Common myeloid progenitor, CD34-positive (primary cell): ENCODE results near the gene ZNF341.
"Not testable (repeated sequence)": the region's sequence is repeated elsewhere in the genome, so short reads cannot be mapped to it uniquely, and the experiment has no call there.

Experiments used
- CTCF ChIA-PET: fragments of 350-600 bp; sonication (Branson Sonifier 250); formaldehyde crosslinking; loops from one replicate; lab custom pipeline; 2021; ENCODE audit warnings: antibody characterized with exemption; lab: Charles Lee
- POLR2A ChIA-PET: fragments of 350-600 bp; sonication (Branson Sonifier 250); formaldehyde crosslinking; loops from one replicate; lab custom pipeline; 2021; ENCODE audit warnings: antibody characterized with exemption; lab: Charles Lee
- DNase-seq, 3 donors: peaks; one replicate each; pipeline versions ENCODE4 v3.0.0 to v3.0.0-alpha.2; 2013
- H3K27ac ChIP-seq, 2 experiments: 1 replicate in 1 of 2; 2 replicates in 1 of 2; pipeline ENCODE4 v1.7.0; 2013; ENCODE audit warnings: inconsistent platforms in 2 of 2, low read length in 2 of 2, mild to moderate bottlenecking in 2 of 2, low read depth in 1 of 2, moderate library complexity in 1 of 2; ENCODE audit not compliant: severe bottlenecking in 2 of 2, insufficient read depth in 1 of 2, poor library complexity in 1 of 2
- H3K27me3 ChIP-seq, 5 experiments: replicated peaks in 2 of 5; 1 replicate in 3 of 5; 2 replicates in 2 of 5; pipeline versions ENCODE4 v1.6.1 to v1.7.0; 2013; ENCODE audit warnings: low read length in 4 of 5, mild to moderate bottlenecking in 2 of 5, moderate library complexity in 2 of 5, inconsistent platforms in 1 of 5; ENCODE audit not compliant: insufficient read depth in 5 of 5, control insufficient read depth in 4 of 5
- H3K36me3 ChIP-seq, 4 experiments: 1 replicate in 2 of 4; 2 replicates in 2 of 4; pipeline versions ENCODE4 v1.6.1 to v1.7.0; 2013; ENCODE audit warnings: low read length in 3 of 4, control low read depth in 1 of 4, mild to moderate bottlenecking in 1 of 4; ENCODE audit not compliant: control insufficient read depth in 4 of 4, insufficient read depth in 4 of 4
- H3K4me1 ChIP-seq, 4 experiments: 1 replicate in 3 of 4; 2 replicates in 1 of 4; pipeline versions ENCODE4 v1.6.1 to v1.7.1; 2013; ENCODE audit warnings: low read length in 3 of 4, mild to moderate bottlenecking in 3 of 4, control low read depth in 1 of 4, inconsistent platforms in 1 of 4, moderate library complexity in 1 of 4; ENCODE audit not compliant: control insufficient read depth in 4 of 4, insufficient read depth in 4 of 4; ENCODE audit errors: control extremely low read depth in 1 of 4
- H3K4me3 ChIP-seq, 7 experiments: 1 replicate in 4 of 7; 2 replicates in 3 of 7; pipeline versions ENCODE4 v1.5.1 to v1.7.0; 2013; ENCODE audit warnings: mild to moderate bottlenecking in 7 of 7, low read length in 6 of 7, moderate library complexity in 6 of 7, inconsistent platforms in 2 of 7, low read depth in 2 of 7, control low read depth in 1 of 7; ENCODE audit not compliant: insufficient read depth in 4 of 7, control insufficient read depth in 1 of 7; ENCODE audit errors: extremely low read depth in 1 of 7
- H3K9me3 ChIP-seq, 5 experiments: 1 replicate in 4 of 5; 2 replicates in 1 of 5; pipeline versions ENCODE4 v1.6.1 to v1.7.1; 2013; ENCODE audit warnings: low read length in 4 of 5, mild to moderate bottlenecking in 2 of 5, inconsistent platforms in 1 of 5, low read depth in 1 of 5, moderate library complexity in 1 of 5; ENCODE audit not compliant: control insufficient read depth in 4 of 5, insufficient read depth in 2 of 5; ENCODE audit errors: control extremely low read depth in 1 of 5
- WGBS: methylation state at CpG from one replicate; pipeline ENCODE4 v1.1.5; 2013; ENCODE audit not compliant: insufficient coverage; 5-methylcytosine and 5-hydroxymethylcytosine counted together

ZNF341 gene

DNA sequence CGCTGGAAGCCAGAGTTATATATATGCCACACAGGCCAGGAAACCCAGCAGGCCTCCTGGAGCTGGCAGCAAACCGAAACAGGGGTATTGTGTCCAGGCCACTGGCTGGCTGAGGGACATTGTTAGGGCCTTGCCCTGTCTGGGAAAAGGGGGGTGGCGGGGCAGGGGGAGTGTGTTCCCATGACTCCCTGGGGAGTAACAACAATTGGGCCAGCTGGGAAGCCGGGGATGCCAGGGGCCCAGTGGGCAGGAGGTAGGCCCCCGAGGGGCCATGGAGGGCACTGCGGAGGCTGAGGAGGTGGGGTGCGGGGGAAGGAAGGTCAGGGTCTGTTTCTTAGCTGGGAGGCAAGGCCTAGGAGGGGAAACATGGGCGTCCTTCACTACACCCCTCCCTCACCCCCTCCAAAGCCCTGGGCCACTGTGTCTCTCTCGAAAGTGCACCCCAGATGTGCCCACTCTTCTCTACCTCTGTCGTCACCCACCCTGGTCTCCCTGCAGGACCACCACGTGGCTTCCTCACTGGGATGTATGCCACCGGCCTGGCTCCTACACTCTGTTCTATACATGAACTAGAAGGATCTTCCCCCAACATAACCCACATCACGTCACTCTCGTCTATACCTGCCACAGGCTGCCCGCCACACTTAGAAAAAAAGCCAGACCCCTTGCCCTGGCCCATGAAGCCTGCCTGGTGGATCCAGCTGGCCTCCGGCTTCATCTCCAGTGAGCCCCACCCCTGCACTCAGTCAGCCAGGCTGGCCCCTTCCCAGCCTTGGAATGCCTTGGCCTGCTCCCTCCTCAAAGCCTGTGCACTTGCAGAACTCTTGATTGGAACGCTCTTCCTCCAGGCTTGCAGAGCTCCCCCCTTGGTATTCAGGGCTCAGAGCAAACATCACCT is 37.8 kb upstream of the ZNF341 start:
- Histone ChIP-seq H3K27ac (no peak overlapping the region), H3K4me1 (peaks cover 0 to 14% (median 7%) of the 10 kb centered on the region in 4 experiments), H3K9me3 (no peaks in the 10 kb centered on the region), H3K27me3 (no peaks in the 10 kb centered on the region), H3K4me3 (no peak overlapping the region), H3K36me3 (no peaks in the 10 kb centered on the region)
- 93% methylated on average over 11 of the region's 17 CpGs for WGBS
- DNase-seq = no peak
- POLR2A ChIA-PET = interaction anchor here (0.7 kb wide), 1 partner anchor 443 kb away, joined by 4 read pairs; no protein-coding TSS in a partner anchor
- CTCF ChIA-PET = no interaction called here

DNA sequence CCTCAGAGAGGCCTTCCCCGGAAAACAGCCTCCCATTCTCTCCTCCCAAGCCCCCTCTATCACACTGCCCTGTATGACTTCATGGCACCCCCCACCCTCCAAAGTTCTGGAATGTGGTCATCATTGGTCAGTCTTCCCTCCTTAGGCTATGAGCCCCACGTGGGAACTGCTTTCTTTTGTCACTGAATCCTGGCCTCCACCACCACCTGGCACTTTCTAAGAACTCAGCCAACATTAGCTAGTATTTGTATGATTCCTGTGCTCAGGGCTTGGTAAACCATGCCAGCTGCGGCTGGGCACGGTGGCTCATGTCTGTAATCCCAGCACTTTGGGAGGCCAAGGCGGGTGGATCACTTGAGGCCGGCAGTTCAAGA is 37.2 kb upstream of the ZNF341 start:
- ChIA-PET POLR2A (interaction anchor here (0.7 kb wide), 1 partner anchor 442 kb away, joined by 4 read pairs; no protein-coding TSS in a partner anchor), CTCF (no interaction called here)
- Histone ChIP-seq H3K27me3 (no peaks in the 10 kb centered on the region), H3K4me1 (peaks cover 0 to 7% (median 6%) of the 10 kb centered on the region in 4 experiments), H3K27ac (no peak overlapping the region), H3K4me3 (no peak overlapping the region), H3K36me3 (no peaks in the 10 kb centered on the region), H3K9me3 (no peaks in the 10 kb centered on the region)
- WGBS = 98% methylated on average over 4 of the region's 6 CpGs
- DNase-seq = no peak

DNA sequence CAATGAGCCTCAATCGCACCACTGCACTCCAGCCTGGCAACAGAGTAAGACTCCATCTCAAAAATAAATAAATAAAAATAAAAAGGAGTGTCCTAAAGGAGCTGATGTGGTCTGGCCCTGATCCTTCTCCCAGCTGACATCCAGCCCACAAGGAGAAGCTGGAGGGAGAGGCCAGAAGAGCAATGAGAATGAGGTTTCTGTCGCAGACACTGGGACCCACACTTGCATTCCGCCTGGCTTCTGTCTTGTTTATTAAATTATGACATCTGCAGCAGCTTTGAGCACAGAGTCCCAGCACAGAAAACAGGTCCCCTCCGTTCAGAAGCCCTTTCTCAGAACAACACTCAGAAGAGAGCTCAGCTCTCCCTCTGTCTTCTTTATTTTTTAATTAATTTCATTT is 35.3 kb upstream of the ZNF341 start:
- no peaks in the 10 kb centered on the region for H3K4me1 ChIP-seq
- ChIA-PET CTCF (no interaction called here), POLR2A (no interaction called here)
- DNase-seq = no peak
- no peaks in the 10 kb centered on the region for H3K9me3 ChIP-seq
- WGBS = 100% methylated on average over 2 of the region's 4 CpGs
- no peak overlapping the region for H3K4me3 ChIP-seq
- no peak overlapping the region for H3K27ac ChIP-seq
- H3K27me3 ChIP-seq = no peaks in the 10 kb centered on the region
- H3K36me3 ChIP-seq = no peaks in the 10 kb centered on the region

GRCh38 chr20:33697129-33697528 is 34.7 kb upstream of the ZNF341 start:
- no peaks in the 10 kb centered on the region for H3K4me1 ChIP-seq
- ChIA-PET CTCF (no interaction called here), POLR2A (interaction anchor here (0.7 kb wide), 1 partner anchor 10 kb away, joined by 3 read pairs; no protein-coding TSS in a partner anchor)
- no peak overlapping the region for H3K27ac ChIP-seq
- DNase-seq = no peak
- H3K27me3 ChIP-seq = no peaks in the 10 kb centered on the region
- no peaks in the 10 kb centered on the region for H3K9me3 ChIP-seq
- H3K36me3 ChIP-seq = no peaks in the 10 kb centered on the region
- H3K4me3 ChIP-seq = no peak overlapping the region
- WGBS = 93% methylated on average over 7 of the region's 8 CpGs

GRCh38 chr20:33698966-33699365 is 32.8 kb upstream of the ZNF341 start:
- DNase-seq, H3K36me3 ChIP-seq, H3K9me3 ChIP-seq, POLR2A ChIA-PET, H3K27me3 ChIP-seq, CTCF ChIA-PET, H3K4me1 ChIP-seq, H3K4me3 ChIP-seq, H3K27ac ChIP-seq: not testable (repeated sequence)
- 95% methylated on average over 6 of the region's 27 CpGs for WGBS

GRCh38 chr20:33700696-33701441 is 30.9 kb upstream of the ZNF341 start:
- H3K27me3 ChIP-seq, H3K4me3 ChIP-seq, H3K4me1 ChIP-seq, DNase-seq, POLR2A ChIA-PET, CTCF ChIA-PET, H3K9me3 ChIP-seq, H3K27ac ChIP-seq, H3K36me3 ChIP-seq: not testable (repeated sequence)
- WGBS = 97% methylated on average over 26 of the region's 45 CpGs
